DOHH2 (cell line): Measurements from ENCODE around the gene SMG6.

Source experiments
- CTCF ChIP-seq: fragments of 200-600 bp; sonication (generic); IDR thresholded peaks from one replicate; pipeline ENCODE4 v1.5.1; 2014; ENCODE audit warnings: antibody characterized with exemption, mild to moderate bottlenecking, low read depth, low read length; ENCODE audit not compliant: poor library complexity, severe bottlenecking
- EZH2phosphoT487 ChIP-seq: fragments of 200-600 bp; sonication (generic); IDR thresholded peaks from 2 replicates; pipeline ENCODE4 v1.6.1; 2017; ENCODE audit warnings: borderline replicate concordance, mild to moderate bottlenecking, antibody characterized with exemption, low read length, moderate library complexity, mixed read lengths

- TF ChIP-seq CTCF (no peak), EZH2phosphoT487 (no peak)
These were observed 9.2 kb upstream of the SMG6 start for GRCh38 chr17:2312736-2313135.
